Hepatocyte (in vitro differentiated cells): ENCODE measurements around the gene AKR7A3. TPM values are rescaled to one million over a fixed set of nuclear protein-coding genes. Genes with fewer than 3 reads are reported as not detected.

Source experiments
- DNase-seq: peaks from one replicate; pipeline ENCODE4 v3.0.0-alpha.2; 2016; ENCODE audit warnings: low spot score
- H2AFZ ChIP-seq: fragments of 200-600 bp; sonication (generic); 2 replicates; pipeline ENCODE4 v1.6.0; 2016; ENCODE audit warnings: antibody characterized with exemption, mild to moderate bottlenecking
- H3K27ac ChIP-seq: fragments of 200-600 bp; sonication (generic); 2 replicates; pipeline ENCODE4 v1.5.1; 2016; ENCODE audit warnings: mild to moderate bottlenecking
- H3K27me3 ChIP-seq: fragments of 200-600 bp; sonication (generic); 2 replicates; pipeline ENCODE4 v1.6.1; 2016
- H3K36me3 ChIP-seq: fragments of 200-600 bp; sonication (generic); replicated peaks from 2 replicates; pipeline ENCODE4 v1.5.1; 2016; ENCODE audit warnings: low read depth; ENCODE audit not compliant: insufficient read depth
- H3K4me1 ChIP-seq: fragments of 200-600 bp; sonication (generic); 2 replicates; pipeline ENCODE4 v1.5.1; 2016; ENCODE audit warnings: mild to moderate bottlenecking, moderate library complexity; ENCODE audit not compliant: insufficient read depth
- H3K4me2 ChIP-seq: fragments of 200-600 bp; sonication (generic); 2 replicates; pipeline ENCODE4 v1.6.0; 2016
- H3K4me3 ChIP-seq: fragments of 200-600 bp; sonication (generic); 2 replicates; pipeline ENCODE4 v1.5.1; 2016; ENCODE audit warnings: mild to moderate bottlenecking
- H3K79me2 ChIP-seq: fragments of 200-600 bp; sonication (generic); 2 replicates; pipeline ENCODE4 v1.6.0; 2017; ENCODE audit warnings: mild to moderate bottlenecking
- H3K9me2 ChIP-seq: fragments of 200-600 bp; sonication (generic); replicated peaks from 2 replicates; pipeline ENCODE4 v1.6.0; 2017; ENCODE audit warnings: mild to moderate bottlenecking; ENCODE audit not compliant: insufficient read depth
- H3K9me3 ChIP-seq: fragments of 200-600 bp; sonication (generic); 2 replicates; pipeline ENCODE4 v1.5.1; 2016; ENCODE audit warnings: low read depth, mild to moderate bottlenecking
- H4K20me1 ChIP-seq: fragments of 200-600 bp; sonication (generic); 2 replicates; pipeline ENCODE4 v1.6.0; 2016; ENCODE audit warnings: mild to moderate bottlenecking; ENCODE audit not compliant: insufficient read depth, poor library complexity, severe bottlenecking
- EZH2 ChIP-seq: fragments of 200-600 bp; sonication (generic); IDR thresholded peaks from 2 replicates; pipeline ENCODE4 v1.6.1; 2016; ENCODE audit warnings: antibody characterized with exemption, mild to moderate bottlenecking, borderline replicate concordance
- EZH2phosphoT487 ChIP-seq: fragments of 200-600 bp; sonication (generic); IDR thresholded peaks from one replicate; pipeline ENCODE4 v1.6.1; 2018; ENCODE audit warnings: antibody characterized with exemption, mild to moderate bottlenecking, low read depth, moderate library complexity; ENCODE audit not compliant: unreplicated experiment, severe bottlenecking
- WGBS: methylation state at CpG from one replicate; pipeline ENCODE4 v1.1.6; 2016; ENCODE audit warnings: low lambda C conversion rate; ENCODE audit errors: missing lambda C conversion rate; 5-methylcytosine and 5-hydroxymethylcytosine counted together
- polyA plus RNA-seq: library from polyadenylated mRNA; unstranded; fragments of >200 nt; fragmentation: Nextera tagmentation; extraction: Ambion mirVana; gene quantifications from 2 replicates; pipeline ENCODE4 v1.2.1, GENCODE V29; 2016
- total RNA-seq: library from RNA; depleted of rRNA; stranded (reverse); fragments of >200 nt; gene quantifications from 2 replicates; pipeline ENCODE4 v1.2.3, GENCODE V29; 2014
- TF ChIP-seq, protein P1 (sequence below): fragments of 200-600 bp; sonication (generic); IDR thresholded peaks from 2 replicates; pipeline ENCODE4 v1.5.1; 2016; ENCODE audit warnings: antibody characterized with exemption, mild to moderate bottlenecking; ENCODE audit not compliant: poor library complexity

Gene AKR7A3
- total and polyA plus RNA-seq, 2 experiments from 2014 or later: 1.5 to 2.3 TPM

DNA sequence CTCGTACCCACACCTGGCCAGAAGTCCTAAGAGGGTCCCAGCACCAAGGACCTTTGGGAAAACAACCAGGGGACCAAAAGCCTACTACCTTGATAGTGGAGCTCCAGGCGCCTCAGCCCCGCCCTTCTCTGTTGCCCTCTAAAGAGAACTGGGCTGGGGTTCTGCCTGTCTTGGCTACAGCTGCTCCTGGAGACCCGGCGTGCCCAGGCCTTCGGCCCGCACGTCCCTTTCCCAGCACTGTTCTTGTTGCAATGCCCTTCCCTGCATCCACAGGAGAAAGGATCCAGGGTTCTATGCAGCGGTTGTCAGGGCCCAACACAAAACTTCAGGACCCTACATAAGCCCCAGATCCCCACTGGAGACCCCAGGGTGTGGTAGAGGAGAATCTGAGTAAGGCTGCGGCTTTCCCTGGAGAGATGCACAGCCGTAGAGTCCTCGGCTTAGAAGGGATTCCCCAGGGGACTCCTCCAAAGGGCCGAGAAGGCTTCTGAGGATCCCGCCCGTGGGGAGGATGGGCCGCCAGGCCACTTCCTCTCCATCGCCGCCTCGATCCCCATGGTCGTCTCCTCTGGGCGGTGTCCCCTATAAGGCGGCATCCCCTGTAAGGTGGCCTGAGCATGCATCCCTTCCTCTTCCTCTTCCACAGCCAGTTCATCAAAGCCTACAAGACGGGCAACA lies 35.6 kb upstream of the AKR7A3 start:
- DNase-seq: no peak
- Histone ChIP-seq H3K4me3 (no peak overlapping the region), H3K79me2 (no peaks in the 10 kb centered on the region), H2AFZ (no peak overlapping the region), H4K20me1 (no peaks in the 10 kb centered on the region), H3K27ac (no peak overlapping the region), H3K9me3 (no peaks in the 10 kb centered on the region), H3K4me2 (no peak overlapping the region), H3K4me1 (no peaks in the 10 kb centered on the region), H3K27me3 (no peaks in the 10 kb centered on the region), H3K36me3 (no peaks in the 10 kb centered on the region), H3K9me2 (no peaks in the 10 kb centered on the region)
- 97% methylated on average over 23 of the region's 23 CpGs for WGBS
- TF ChIP-seq, protein P1, sequence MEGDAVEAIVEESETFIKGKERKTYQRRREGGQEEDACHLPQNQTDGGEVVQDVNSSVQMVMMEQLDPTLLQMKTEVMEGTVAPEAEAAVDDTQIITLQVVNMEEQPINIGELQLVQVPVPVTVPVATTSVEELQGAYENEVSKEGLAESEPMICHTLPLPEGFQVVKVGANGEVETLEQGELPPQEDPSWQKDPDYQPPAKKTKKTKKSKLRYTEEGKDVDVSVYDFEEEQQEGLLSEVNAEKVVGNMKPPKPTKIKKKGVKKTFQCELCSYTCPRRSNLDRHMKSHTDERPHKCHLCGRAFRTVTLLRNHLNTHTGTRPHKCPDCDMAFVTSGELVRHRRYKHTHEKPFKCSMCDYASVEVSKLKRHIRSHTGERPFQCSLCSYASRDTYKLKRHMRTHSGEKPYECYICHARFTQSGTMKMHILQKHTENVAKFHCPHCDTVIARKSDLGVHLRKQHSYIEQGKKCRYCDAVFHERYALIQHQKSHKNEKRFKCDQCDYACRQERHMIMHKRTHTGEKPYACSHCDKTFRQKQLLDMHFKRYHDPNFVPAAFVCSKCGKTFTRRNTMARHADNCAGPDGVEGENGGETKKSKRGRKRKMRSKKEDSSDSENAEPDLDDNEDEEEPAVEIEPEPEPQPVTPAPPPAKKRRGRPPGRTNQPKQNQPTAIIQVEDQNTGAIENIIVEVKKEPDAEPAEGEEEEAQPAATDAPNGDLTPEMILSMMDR: no peak
- TF ChIP-seq EZH2phosphoT487 (no peak), EZH2 (no peak)

DNA sequence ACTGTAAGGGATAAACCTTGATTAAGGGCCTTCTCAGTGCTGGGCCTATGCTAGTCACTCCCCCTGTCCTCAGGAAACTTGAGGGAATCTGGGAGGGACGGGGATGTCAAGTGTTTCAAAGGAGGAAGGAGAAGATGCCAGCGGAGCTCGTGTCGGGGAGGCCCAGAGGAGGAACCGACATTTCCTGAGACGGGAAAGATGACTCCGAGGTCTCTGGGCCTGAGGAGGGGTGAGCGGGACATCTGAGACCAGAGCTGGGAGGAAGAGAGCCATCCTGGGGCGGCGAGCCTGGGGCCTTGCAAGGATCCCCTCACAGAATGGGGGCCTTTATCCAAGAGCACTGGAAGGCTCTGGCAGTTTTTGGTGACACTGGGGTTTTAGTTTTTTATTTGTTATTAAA lies 33.9 kb upstream of the AKR7A3 start:
- Histone ChIP-seq H2AFZ (no peak overlapping the region), H3K9me2 (no peaks in the 10 kb centered on the region), H3K27me3 (no peaks in the 10 kb centered on the region), H4K20me1 (no peaks in the 10 kb centered on the region), H3K4me1 (no peaks in the 10 kb centered on the region), H3K9me3 (no peaks in the 10 kb centered on the region), H3K36me3 (no peaks in the 10 kb centered on the region), H3K79me2 (peaks cover under 1% of the 10 kb centered on the region), H3K4me3 (no peak overlapping the region), H3K4me2 (no peak overlapping the region), H3K27ac (no peak overlapping the region)
- 98% methylated on average over 10 of the region's 10 CpGs for WGBS
- DNase-seq: no peak
- TF ChIP-seq, protein P1: no peak
- TF ChIP-seq EZH2phosphoT487 (no peak), EZH2 (no peak)

DNA sequence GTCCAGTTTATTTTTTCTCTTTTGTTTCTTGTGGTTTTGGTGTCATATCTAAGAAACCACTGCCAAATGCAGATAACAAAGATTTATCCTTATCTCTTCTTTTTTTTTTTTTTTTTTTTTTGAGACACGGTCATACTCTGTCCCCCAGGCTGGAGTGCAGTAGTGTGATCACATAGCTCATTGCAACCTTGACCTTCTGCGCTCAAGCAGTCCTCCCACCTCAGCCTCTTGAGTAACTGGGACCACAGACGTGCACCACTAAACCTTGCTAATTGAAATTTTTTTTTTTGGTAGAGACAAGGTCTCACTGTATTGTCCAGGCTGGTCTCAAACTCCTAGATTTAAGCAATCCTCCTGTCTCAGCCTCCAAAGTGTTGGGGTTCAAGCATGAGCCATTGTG lies 32.5 kb upstream of the AKR7A3 start:
- Histone ChIP-seq H3K79me2 (peaks cover 3% of the 10 kb centered on the region), H4K20me1 (peaks cover 2% of the 10 kb centered on the region), H3K4me1 (no peaks in the 10 kb centered on the region), H3K4me3 (no peak overlapping the region), H2AFZ (no peak overlapping the region), H3K36me3 (no peaks in the 10 kb centered on the region), H3K9me2 (no peaks in the 10 kb centered on the region), H3K27me3 (no peaks in the 10 kb centered on the region), H3K27ac (no peak overlapping the region), H3K9me3 (no peaks in the 10 kb centered on the region), H3K4me2 (no peak overlapping the region)
- DNase-seq: no peak
- 87% methylated on average over 3 of the region's 3 CpGs for WGBS
- TF ChIP-seq, protein P1: no peak
- TF ChIP-seq EZH2phosphoT487 (no peak), EZH2 (no peak)

DNA sequence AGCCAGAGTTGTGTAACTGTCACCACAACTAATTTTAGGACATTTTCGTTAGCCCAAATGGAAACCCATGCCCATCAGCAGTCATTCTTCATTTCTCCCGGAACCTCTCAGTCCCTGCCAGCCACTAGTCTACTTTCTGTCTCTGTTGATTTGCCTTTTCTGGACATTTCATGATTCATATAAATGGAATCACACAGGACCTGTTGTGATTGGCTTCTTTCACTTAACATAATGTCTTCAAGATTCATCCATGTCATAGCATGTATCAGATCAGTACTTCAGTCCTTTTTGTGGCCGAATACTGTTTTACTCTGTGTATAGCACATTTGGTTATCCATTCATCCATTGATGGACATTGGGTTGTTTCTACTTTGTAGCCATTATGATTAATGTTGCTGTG lies 30.6 kb upstream of the AKR7A3 start:
- H3K27ac ChIP-seq: no peak overlapping the region
- no peak for TF ChIP-seq EZH2phosphoT487
- TF ChIP-seq EZH2: no peak
- TF ChIP-seq, protein P1: no peak
- no peak overlapping the region for H3K4me3 ChIP-seq
- WGBS: 90% methylated on average over 3 of the region's 3 CpGs
- H2AFZ ChIP-seq: no peak overlapping the region
- no peak overlapping the region for H3K4me2 ChIP-seq
- H3K9me3 ChIP-seq: no peaks in the 10 kb centered on the region
- H4K20me1 ChIP-seq: peaks cover 2% of the 10 kb centered on the region
- H3K9me2 ChIP-seq: no peaks in the 10 kb centered on the region
- no peaks in the 10 kb centered on the region for H3K27me3 ChIP-seq
- H3K4me1 ChIP-seq: no peaks in the 10 kb centered on the region
- no peaks in the 10 kb centered on the region for H3K36me3 ChIP-seq
- no peak for DNase-seq
- peaks cover 11% of the 10 kb centered on the region for H3K79me2 ChIP-seq
